ENCODE data around the gene KATNB1.
"Not testable (repeated sequence)": the region's sequence is repeated elsewhere in the genome, so short reads cannot be mapped to it uniquely, and the experiment has no call there.

KATNB1 gene

DNA sequence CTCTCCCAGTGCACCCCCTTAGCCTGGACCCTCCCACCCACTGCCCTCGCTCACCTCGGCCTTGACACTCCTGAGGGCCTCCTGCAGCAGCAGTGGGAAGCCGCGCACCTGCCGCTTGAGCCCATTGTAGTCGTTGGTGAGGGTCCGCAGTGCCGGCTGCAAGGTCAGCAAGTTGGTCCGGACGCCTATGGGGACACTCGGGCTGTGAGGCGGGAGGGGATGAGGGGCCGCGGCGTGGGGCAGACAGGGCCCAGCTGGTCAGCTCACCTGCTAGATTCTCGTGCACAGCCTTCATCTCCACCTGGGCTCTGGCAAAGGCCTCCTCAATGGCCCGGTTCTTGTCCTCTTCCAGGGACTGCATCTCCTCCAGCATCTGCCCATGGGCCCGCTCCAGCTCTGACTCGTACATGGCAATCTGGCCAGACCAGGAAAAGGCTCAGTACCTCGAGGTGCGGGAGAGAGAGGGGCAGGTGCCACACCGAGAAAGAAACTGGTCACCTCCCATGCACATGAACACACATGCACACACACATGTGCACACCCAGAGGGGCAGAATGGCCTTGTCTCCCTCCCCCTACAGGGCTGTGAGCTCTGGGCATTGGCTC lies 34.1 kb downstream of the KATNB1 start:
- in situ Hi-C loops (cut with MboI; ENCODE audit: low sequenced_read_pairs): no loop called here

DNA sequence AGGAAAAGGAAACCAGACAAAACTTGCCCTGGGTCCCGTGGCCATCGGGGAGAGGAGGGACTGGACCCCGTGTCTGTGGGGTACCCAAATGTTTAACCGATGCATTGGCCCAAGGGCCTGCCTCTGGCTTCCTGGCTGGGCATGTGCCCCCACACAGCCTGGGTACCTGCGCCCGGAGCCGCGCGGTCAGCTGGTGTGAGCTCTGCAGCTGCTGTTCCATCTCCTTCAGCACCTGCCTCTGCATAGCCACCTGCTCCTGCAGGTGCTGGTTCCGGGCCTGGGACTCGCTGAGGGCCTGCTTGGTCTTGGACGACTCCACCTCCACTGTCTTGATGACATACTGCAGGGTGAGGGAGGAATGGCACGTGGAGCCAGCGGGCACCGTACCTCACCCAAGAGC lies 34.8 kb downstream of the KATNB1 start:
- in situ Hi-C loops (cut with MboI; ENCODE audit: low sequenced_read_pairs): no loop called here

- in situ Hi-C loops (cut with MboI; ENCODE audit: low sequenced_read_pairs): no loop called here
Observed at GRCh38 chr16:57771141-57771785, 35.7 kb downstream of the KATNB1 start.

- in situ Hi-C loops (cut with MboI; ENCODE audit: low sequenced_read_pairs): no loop called here
Observed at GRCh38 chr16:57773019-57773418, 37.4 kb downstream of the KATNB1 start.

DNA sequence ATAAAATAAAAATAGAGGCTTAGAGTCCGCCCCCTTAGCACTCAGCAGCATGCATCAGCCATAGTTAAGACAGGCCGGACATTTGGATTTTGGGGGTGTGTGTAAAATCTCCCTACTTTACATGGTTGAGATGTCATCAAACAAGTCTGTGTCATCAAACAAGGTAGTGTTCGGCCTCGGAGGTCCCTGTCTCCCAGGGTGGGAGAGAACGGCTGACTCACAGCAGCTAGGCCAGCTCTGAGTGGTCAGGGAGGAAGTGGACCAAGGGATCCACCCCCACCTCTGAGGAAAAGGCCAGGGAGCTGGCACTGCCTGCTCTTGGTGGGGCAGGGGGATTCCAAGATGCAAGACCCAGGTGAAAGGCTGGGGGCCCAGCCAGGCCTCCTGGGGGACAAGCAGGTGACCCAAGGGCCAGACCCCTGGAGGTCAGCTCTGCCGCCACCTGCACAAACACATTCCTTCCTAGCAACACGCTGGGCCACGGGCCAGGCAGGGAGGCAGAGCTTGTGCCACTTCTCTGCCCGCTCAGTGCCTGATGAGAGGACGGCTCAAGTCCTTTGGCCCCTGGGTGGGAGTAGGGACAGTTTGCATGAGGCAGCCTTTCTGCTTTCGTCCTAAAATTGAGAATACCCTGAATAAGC lies 38.2 kb downstream of the KATNB1 start:
- in situ Hi-C loops (cut with MboI; ENCODE audit: low sequenced_read_pairs): no loop called here

- in situ Hi-C loops (cut with MboI; ENCODE audit: low sequenced_read_pairs): no loop called here
Observed at GRCh38 chr16:57774705-57775285, 39.2 kb downstream of the KATNB1 start.

GRCh38 chr16:57775661-57776469 lies 40.3 kb downstream of the KATNB1 start:
- in situ Hi-C loops (cut with MboI; ENCODE audit: low sequenced_read_pairs): no loop called here

- in situ Hi-C loops (cut with MboI; ENCODE audit: low sequenced_read_pairs): no loop called here
Observed at GRCh38 chr16:57778658-57779057, 43.1 kb downstream of the KATNB1 start.

DNA sequence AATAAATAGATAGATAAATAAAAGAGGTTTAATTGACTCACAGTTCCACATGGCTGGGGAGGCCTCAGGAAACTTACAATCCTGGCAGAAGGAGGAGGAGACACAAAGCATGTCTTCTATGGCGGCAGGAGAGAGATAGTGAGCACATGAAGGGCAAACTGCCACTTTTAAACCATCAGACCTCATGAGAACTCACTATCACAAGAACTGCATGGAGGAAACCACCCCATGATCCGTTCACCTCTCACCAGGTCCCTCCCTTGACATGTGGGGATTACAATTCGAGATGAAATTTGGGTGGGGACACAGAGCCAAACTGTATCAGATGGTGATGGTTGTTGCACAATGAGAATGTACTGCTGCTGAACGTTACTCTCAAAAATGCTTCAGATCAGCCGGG lies 44.3 kb downstream of the KATNB1 start:
- in situ Hi-C loops (cut with MboI; ENCODE audit: low sequenced_read_pairs): not testable (repeated sequence)

DNA sequence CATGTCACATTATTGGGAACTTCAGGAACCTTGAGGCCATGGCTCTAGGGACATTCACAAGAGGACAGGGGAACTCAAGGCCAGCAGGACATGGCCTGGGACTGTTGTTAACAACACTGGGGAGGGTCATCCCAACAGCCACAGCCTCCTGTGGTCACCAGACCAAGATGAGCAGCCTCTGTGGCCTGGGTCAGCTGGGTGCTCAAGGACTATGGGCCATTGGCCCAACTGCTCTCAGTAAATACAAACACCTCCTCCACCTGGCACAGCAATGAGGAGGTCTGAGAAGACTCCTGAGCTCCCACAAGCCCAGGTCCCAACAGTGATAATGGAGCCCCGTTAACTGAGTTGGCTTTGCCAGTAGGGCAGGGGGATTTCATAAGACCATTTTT lies 45.8 kb downstream of the KATNB1 start:
- in situ Hi-C loops (cut with MboI; ENCODE audit: low sequenced_read_pairs): no loop called here

GRCh38 chr16:57781741-57782606 lies 46.4 kb downstream of the KATNB1 start:
- in situ Hi-C loops (cut with MboI; ENCODE audit: low sequenced_read_pairs): no loop called here

DNA sequence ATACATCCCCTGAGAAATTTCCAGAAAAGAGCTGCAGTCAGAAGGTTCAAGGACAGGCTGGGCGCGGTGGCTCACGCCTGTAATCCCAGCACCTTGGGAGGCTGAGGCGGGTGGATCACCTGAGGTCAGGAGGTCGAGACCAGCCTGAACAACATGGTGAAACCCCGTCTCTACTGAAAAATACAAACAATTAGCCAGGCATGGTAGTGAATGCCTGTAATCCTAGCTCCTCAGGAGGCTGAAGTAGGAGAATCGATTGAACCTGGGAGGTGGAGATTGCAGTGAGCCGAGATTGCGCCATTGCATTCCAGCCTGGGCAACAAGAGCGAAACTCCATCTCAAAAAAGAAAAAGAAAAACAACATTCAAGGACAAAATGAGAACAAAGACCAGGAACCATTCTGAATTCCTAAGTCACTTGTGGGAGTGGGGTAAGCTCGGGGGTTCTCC lies 47.1 kb downstream of the KATNB1 start:
- in situ Hi-C loops (cut with MboI; ENCODE audit: low sequenced_read_pairs): not testable (repeated sequence)

- in situ Hi-C loops (cut with MboI; ENCODE audit: low sequenced_read_pairs): no loop called here
Observed at GRCh38 chr16:57783116-57783515, 47.5 kb downstream of the KATNB1 start.

DNA sequence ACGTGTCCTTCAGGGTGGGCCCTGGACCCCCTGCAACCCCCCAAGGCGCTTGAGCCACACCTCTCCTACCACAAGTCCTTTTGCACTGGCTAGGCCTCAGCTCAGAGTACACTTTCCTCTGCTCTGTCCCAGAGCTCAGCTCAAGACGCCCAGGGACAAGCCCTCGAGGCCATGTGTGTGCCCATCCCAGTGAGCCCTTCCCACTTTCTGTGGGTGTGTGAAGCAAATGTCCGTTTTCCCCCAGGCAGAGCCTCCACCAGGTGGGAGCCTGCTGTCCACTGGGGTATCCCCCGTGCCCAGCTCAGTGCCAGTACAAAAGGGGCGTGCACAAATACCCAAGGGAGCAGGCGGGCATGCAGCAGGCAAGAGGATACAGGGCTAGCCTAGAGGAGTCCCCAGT lies 48.3 kb downstream of the KATNB1 start:
- in situ Hi-C loops (cut with MboI; ENCODE audit: low sequenced_read_pairs): no loop called here

GRCh38 chr16:57784334-57784733 lies 48.8 kb downstream of the KATNB1 start:
- in situ Hi-C loops (cut with MboI; ENCODE audit: low sequenced_read_pairs): no loop called here

- in situ Hi-C loops (cut with MboI; ENCODE audit: low sequenced_read_pairs): no loop called here
Observed at GRCh38 chr16:57785385-57785784, 49.8 kb downstream of the KATNB1 start.

GRCh38 chr16:57785924-57786323 lies 50.4 kb downstream of the KATNB1 start:
- in situ Hi-C loops (cut with MboI; ENCODE audit: low sequenced_read_pairs): no loop called here

DNA sequence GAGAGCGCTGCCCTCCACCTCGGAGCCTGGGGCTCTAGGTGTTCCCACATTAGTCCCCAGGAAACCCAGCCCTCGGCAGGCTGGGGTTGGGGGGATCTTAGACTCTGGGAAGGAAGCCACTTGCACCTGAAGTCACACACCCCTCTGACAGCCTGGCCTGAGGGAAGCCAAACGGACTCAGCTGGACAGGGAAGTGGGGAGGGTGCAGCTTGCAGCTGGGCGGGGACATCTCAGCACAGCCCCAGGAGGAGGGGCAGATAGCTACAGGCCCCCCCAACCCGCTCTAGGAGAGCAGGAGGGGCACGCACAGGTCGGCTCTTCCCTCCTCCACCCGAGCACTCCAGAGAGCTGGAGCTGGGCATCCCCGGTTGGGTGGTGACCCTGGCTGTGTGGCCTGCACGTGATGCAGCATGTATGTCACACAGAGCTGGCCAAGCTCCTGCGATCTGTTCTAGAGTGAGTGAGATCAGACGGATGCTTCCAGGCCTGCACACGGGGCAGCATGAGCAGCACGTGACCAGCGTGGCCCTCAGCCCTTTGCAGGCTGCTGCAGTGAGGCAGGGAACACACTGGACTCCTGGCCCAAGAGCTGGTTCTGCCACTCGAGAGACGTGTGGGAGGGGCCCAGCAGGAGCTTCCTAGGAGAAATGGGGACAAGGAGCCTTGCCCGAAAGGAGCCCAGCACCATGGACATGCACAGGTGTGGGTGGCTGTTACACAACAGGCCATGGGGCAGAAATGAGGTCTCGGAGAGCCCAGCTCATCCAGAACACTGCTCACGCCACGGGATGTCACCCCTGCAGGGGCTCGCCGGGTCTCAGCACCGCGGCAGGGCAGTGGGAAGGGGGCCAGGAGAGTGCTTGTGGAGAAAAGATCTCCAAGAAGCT lies 51.3 kb downstream of the KATNB1 start:
- in situ Hi-C loops (cut with MboI; ENCODE audit: low sequenced_read_pairs): no loop called here

- in situ Hi-C loops (cut with MboI; ENCODE audit: low sequenced_read_pairs): no loop called here
Observed at GRCh38 chr16:57787519-57787905, 51.9 kb downstream of the KATNB1 start.

All from HL-60/S4 treated with phorbol 12-myristate 13-acetate at 8.2 ng/mL for 4 days and 3 days (cell line).